HG03460 (cell line): ENCODE measurements around the gene SOX30.
"Not testable (repeated sequence)": the region's sequence is repeated elsewhere in the genome, so short reads cannot be mapped to it uniquely, and the experiment has no call there.

Source experiments
- ATAC-seq: cut with Tn5 transposase; IDR thresholded peaks from one replicate; pipeline ENCODE4 v1.9.1; 2021; ENCODE audit not compliant: unreplicated experiment

SOX30 gene

GRCh38 chr5:157652377-157652692 is at the start of gene SOX30:
Gene SOX30, minus strand, starts transcription at chr5:157652438. Its CDS starts 360 bp downstream, at chr5:157652078.
- no peak for ATAC-seq

GRCh38 chr5:157698674-157699073 is 46.4 kb upstream of the SOX30 start:
- not testable (repeated sequence) for ATAC-seq

DNA sequence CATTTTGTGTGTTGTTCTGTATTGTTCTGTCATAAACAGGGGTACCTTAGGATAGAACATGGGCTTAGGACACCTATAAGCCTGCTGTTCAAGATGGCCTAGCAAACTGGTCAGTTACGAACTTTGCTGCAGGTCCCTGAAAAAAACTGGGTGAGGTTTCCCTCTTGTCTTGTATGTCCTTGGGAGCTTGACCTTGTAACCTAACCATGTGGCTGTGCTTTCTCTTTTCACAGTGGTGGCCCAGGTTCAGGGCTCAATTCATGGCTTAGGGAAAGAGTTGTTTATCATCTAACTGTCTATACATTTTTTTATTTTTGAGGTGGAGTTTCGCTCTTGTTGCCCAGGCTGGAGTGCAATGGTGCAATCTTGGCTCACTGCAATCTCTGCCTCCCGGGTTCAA is 43.9 kb upstream of the SOX30 start:
- ATAC-seq, result not testable (repeated sequence)

DNA sequence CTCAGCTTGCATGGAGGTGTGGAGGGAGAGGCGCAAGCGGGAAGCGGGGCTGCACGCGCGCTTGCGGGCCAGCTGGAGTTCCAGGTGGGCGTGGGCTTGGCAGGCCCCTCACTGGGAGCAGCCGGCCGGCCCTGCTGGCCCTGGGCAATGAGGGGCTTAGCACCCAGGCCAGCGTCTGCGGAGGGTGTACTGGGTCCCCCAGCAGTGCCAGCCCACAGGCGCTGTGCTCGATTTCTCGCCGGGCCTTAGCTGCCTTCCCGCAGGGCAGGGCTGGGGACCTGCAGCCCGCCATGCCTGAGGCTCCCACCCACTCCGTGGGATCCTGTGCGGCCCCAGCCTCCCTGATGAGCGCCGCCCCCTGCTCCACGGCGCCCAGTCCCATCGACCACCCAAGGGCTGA is 41.6 kb upstream of the SOX30 start:
- ATAC-seq, result not testable (repeated sequence)

DNA sequence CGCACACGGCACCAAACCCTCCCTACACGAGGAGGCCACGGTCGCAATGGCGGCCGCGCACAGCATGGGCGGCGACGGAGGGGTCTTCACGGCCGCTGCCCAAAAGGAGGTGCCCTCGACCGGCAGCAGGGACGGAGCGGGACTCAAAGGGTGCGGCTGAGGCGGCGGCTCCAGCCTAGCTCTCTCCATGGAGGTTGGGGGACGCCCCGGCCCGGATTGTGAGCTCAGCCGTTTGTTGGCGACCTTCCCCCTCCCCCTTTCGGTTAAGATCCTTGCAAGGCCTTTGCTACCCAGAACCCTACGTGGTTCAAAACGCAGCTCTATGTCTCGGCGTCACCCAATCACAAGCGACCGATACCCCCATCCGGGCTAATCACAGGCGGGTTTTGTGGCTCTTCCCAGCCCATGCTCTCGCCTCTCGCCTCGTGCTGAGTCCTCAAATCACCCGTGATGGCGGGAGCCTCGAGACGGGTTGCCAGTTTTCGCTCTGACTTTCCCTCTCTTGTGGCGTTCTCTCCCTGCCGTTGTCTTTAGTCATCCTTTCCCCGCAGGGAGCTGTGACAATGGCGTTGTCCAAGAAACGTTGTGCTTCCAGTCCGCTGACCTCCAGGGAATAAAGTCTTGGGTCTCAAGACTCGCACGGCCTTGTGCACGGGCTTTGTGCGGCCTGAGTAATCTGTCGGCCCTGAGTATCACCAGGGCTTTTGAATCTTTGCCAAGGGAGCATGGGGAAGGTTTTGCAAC is 38.6 kb upstream of the SOX30 start:
- no peak for ATAC-seq

- no peak for ATAC-seq
Measured at GRCh38 chr5:157689942-157690689, 37.9 kb upstream of the SOX30 start.

DNA sequence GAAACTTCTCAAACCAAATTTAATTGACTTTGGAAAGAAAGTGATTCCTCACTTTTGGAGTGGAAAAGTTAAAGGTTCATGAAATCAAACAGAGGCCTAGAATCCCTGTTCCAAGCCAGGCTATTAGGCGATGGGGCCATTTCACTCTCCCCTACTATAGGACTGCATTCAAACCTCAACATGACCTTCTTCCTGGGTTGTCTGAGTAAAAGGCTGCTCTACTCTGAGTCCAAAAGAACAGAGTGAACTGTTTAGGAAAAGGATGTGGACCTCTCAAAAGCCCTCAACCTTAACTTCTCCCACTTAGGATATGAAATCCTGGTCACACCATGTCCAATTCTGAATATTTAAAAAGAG is 34.9 kb upstream of the SOX30 start:
- no peak for ATAC-seq

DNA sequence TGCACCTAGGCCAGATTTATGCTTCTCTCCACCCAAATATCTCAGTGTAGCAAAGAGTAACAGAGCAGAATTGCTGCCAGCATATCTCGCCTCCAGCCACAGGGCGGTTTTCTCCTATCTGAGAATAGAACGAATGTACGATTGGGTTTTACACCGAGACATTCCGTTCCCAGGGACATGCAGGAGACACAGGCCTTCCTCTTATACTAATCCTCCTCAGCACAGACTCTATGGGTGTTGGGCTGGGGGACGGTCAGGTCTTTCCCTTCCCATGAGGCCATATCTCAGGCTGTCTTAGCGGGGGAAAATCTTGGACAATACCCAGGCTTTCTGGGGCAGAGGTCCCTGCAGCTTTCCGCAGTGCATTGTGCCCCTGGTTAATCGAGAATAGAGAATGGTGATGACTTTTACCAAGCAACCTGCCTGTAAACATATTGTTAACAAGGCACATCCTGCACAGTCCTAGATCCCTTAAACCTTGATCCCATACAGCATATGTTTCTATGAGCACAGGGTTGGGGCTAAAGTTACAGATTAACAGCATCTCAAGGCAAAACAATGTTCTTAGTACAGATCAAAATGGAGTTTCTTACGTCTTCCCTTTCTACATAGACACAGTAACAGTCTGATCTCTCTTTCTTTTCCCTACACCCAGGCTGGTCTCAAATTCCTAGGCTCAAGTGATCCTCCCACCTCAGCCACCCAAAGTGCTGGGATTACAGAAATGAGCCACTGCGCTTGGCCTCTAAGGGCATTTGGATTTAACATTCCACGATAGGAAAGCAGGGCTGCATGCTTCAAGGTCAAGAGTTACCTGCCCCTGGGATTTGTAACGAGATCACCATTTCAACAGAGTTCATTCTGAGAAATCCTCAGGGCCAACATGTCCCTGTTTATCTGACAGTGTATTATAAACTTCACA is 34.3 kb upstream of the SOX30 start:
- ATAC-seq, result not testable (repeated sequence)

- ATAC-seq, result no peak
Measured at GRCh38 chr5:157682257-157682656, 30.0 kb upstream of the SOX30 start.

DNA sequence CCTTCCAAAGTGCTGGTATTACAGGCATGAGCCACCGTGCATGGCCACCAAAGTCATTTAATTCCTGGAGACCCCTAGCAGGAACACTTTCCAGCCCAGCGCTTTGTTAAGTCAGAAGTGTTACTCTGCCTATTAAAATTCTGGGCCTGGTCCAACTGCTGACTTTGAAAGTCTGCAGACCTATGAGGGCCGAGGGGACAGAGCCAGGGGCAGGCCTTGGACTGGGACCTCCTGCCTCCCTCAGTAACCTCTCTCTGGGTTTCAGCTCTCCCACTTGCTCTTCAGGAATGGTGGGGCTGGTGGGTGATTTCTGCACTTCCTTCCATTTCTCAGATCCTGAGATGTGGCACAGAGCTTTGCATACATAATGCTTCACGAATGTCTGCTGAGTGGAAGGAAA is 28.8 kb upstream of the SOX30 start:
- no peak for ATAC-seq

GRCh38 chr5:157680239-157680638 is 28.0 kb upstream of the SOX30 start:
- ATAC-seq, result no peak

GRCh38 chr5:157679801-157680200 is 27.6 kb upstream of the SOX30 start:
- no peak for ATAC-seq

GRCh38 chr5:157677931-157678330 is 25.7 kb upstream of the SOX30 start:
- no peak for ATAC-seq

DNA sequence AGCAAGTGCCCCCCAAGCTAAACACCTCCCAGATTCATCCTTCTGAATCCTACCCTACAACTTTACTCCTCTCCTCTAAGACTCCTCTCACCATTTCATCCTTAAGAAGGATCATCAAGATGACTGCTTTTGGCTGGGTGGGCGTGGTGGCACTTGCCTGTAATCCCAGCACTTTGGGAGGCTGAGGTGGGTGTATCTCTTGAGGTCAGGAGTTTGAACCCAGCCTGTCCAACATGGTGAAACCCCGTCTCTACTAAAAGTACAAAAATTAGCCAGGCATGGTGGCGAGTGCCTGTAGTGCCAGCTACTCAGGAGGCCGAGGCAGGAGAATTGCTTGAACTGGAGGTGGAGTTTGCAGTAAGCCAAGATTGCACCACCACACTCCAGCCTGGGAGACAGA is 22.1 kb upstream of the SOX30 start:
- not testable (repeated sequence) for ATAC-seq

DNA sequence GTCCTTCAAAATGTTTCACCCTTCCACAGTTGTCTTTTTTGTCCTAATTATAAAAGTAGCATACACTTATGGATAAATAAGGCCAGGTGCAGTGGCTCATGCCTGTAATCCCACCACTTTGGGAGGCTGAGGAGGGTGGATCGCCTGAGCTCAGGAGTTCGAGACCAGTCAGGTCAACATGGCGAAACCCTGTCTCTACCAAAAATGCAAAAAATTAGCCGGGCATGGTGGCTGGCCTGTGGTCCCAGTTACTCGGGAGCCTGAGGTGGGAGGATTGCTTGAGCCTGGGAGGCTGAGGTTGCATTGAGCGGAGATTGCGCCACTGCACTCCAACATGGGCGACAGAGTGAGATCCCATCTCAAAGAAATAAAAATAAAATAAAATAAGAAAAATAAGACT is 20.7 kb upstream of the SOX30 start:
- ATAC-seq, result no peak

- ATAC-seq, result no peak
Measured at GRCh38 chr5:157671592-157672330, 19.5 kb upstream of the SOX30 start.

- no peak for ATAC-seq
Measured at GRCh38 chr5:157670662-157671591, 18.7 kb upstream of the SOX30 start, which contains the start of gene C5orf52. Gene C5orf52, plus strand, starts transcription at chr5:157671533. Its CDS starts 82 bp downstream, at chr5:157671615.

GRCh38 chr5:157669701-157670097 is 17.5 kb upstream of the SOX30 start:
- no peak for ATAC-seq

GRCh38 chr5:157668356-157668755 is 16.1 kb upstream of the SOX30 start:
- no peak for ATAC-seq
